ENCODE measurements around the gene ZFAND2B.

ZFAND2B gene

DNA sequence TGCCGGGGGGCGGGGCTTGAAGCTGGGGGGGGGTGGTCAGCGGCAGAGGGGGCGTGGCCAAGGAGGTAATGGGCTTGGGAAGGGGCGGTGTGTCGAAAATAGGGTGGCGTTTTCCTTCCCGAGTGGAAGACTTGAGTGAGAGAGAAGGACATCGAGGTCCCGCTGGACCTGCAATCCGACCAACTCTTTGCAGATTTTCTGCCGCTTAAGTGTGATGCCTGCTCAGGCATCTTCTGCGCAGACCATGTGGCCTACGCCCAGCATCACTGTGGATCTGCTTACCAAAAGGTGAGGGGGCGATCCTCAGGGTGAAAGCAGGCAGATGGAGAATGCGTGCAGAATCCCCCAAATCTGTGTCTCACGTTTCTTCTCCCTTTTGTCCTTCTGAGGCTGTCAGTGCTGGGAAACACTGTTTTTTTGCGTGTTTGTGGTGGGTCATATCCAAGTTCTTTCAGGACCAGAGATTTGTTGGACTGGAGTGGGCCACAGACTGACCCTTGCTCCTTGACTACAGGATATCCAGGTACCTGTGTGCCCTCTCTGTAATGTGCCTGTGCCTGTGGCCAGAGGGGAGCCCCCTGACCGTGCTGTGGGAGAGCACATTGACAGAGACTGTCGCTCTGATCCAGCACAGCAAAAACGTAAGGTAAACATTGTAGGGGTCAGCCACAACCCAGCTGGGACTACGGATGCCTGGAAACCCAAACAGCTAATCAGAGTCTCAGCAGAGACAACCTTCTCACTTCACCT is 727 bp downstream of the ZFAND2B start:
- no peak for DNase-seq

- no peak for DNase-seq
Measured at GRCh38 chr2:219207884-219208740, 1.5 kb downstream of the ZFAND2B start.

- DNase-seq: no peak
Measured at GRCh38 chr2:219209236-219210195, 2.9 kb downstream of the ZFAND2B start.

- DNase-seq: no peak
Measured at GRCh38 chr2:219210196-219210885, 3.8 kb downstream of the ZFAND2B start.

DNA sequence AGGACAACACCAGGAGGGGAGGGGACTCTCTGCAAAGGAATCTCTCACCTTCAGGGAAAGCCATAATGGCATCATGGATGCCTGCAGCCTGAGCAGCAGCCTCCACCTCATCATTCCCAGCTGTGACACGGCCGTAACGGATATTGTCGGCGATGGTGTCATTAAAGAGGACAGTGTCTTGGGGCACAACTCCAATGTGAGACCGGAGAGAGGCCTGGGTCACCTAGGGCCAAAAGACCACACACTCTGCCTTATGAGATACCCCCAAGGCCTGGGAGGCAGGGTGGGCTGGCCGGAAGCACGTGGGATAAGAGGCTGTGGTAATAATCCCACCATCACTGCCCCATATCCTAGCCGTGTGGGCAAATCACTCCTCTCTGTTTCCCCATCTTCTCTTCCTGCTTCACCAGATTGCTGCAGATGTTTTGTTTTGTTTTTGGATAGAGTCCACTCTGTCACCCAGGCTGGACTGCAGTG is 4.3 kb downstream of the ZFAND2B start:
- no peak for DNase-seq

DNA sequence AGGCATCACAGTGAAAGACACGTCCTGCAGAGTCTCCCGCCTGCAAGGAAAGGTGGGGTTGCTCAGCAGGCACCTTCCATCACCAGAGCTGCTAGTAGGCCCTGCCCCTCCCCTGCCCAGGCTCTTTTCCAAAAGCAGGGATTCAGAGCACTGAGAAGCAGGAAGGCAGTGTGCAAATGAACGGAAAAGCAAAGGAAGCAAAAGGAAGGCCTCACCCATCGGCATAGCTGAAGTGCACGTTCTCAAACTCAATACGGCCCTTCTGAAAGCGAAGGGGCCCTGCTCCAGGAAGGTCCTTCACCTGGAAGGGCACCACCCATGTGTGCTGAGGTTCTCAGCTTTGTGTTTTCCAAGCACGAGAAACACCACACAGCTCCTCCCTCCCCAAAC is 6.4 kb downstream of the ZFAND2B start:
- no peak for DNase-seq

- no peak for DNase-seq
Measured at GRCh38 chr2:219213486-219214071, 7.0 kb downstream of the ZFAND2B start.

DNA sequence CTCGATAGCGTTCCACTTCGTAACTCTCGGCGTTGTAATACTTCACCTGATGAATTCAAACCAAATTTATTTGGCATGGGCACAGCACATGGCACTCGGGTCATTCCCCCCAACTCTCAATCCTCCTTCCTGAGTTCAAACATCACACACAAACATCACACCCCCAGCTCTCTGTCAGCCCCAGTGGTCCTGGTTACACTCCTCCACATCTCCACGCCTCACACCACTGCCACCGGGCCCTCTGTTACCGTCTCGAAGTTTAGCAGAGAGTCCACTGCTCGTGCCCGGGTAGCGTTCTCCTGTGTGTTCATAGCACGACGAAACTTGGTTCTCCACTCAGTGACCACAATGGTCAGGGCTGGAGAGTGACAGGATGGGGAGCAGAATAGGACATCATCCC is 7.6 kb downstream of the ZFAND2B start:
- DNase-seq: no peak

DNA sequence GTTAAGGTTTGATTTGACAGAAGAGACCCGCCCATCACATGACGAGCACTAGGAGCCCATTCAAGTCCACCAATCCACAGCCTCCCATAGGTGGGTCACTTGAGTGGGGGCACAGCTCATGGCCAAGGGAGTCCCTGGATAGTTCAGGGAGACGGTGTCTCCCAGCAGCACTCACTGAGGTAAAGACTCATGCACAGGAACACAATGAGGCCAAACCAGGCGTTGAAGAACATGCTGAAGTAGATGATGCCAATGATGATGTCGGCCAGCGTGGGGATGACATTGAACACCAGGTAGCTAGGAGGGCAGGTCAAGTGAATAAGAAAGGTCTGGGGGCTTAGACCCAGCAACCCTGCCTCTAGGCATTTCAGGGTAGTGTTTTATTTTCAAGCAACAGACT is 8.2 kb downstream of the ZFAND2B start:
- no peak for DNase-seq

DNA sequence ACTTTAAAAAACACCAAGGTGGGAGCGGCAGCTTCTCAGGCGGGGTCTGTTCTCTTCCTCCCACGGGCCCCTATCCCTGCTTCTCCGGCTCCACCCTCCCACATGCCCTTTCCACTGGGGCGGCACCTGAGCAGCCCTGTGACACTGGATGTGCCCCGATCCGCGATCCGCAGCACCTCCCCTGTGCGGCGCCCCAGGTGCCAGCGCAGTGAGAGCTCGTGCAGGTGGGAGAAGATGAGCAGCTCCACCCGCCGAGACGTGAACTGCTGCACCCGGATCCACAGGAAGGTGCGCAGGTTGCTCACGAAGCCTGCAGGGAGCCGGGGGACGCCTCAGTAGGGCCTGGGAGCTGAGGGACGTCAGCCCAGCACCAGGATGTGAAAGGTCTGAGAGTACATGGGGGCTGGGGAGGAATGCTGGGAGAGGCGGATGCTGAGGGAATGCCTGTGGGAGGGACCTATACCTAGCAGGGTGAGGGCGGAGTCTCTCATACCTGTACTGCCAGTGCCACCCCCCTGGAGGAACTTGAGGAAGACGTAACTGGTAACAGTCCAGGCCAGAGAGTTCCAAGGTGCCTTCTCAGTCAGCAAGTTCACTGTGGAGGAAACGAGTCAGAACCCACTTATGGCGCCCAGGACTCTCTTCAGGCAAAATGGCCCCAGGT is 9.4 kb downstream of the ZFAND2B start:
- no peak for DNase-seq

DNA sequence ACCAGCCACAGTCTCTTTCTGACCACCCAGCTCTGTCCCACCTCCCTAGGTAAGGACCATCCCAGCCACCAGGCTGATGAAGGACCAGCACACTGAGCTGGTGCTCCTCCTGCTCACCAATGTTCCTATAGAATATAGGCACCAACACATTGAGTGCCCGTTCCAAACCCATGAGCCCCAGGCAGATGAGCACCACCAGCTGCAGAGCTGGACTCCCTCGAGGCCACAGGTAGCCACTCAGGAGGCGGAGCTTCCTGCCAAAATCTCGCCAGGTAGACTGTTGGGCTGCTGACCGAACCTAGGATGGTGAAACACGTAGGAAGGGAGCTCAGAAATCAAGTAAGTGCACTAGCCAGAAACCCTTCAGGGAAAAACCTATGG is 9.9 kb downstream of the ZFAND2B start:
- DNase-seq: no peak

DNA sequence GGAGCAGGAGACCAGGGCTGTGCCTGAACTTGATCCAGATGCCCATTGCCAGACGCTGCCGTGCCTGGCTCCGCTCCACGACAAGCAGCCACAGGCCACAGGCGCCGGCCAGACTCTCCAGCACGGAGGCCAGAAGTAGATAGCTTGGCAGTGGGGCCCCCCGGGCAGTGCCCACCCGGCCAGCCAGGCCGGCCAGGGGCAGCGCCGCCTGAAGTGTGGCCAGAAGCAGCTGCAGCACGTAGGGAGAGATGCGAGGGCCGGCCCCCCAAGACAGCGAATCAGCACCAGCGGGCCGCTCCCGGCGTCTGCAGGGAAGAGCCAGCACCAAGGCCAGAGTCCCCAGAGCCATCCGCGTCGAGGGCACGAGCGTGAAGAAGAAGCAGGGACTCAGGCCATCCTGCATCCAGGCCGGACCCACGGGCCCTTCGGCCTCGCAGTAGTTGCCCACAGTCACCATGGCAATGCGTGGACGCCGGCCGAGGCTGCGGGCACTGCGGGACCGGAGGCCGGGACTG is 11.7 kb downstream of the ZFAND2B start:
- no peak for DNase-seq

GRCh38 chr2:219218732-219219701 is 12.4 kb downstream of the ZFAND2B start, which contains the start of gene ABCB6:
Gene ABCB6, minus strand, starts transcription at chr2:219218958. Its CDS starts 285 bp downstream, at chr2:219218673.
- peak; percentile 93 for DNase-seq

GRCh38 chr2:219219784-219220532 is 13.4 kb downstream of the ZFAND2B start:
- DNase-seq: no peak

DNA sequence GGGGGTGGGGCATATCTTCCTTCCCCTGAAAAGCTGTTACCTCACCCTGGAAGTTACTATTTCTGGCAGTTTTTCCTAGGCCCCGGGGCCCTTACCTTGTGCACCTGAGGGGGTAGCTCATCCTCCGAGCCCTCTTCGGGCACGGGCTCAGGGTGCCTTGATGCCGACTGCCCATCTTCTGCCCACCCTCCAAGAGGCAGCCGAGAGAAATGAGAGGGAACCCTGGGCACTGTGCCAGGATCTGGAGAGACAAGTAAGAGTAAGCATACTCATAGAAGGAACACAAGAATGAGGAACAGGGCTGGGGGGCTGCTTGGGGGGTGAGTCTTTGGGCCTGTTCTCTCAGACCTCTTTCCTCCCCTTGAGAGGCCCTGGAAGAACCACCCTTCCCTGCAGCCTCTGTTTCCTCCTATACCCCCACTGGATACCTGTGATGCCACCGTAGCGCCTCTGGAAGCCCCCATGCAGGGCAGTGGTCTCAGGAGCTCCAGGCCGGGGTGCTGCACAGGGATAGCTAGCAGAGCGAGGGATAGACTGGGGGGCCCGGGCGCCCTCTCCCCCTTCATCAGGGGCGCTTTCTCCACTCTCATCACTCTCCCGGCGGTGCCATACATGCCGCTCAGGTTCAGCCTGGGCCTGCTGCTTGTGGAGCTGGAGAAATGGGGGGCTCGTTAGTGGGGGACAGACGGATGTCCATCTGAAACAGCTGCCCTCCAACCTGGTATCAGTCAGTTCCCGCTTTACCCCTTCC is 14.2 kb downstream of the ZFAND2B start:
- no peak for DNase-seq

DNA sequence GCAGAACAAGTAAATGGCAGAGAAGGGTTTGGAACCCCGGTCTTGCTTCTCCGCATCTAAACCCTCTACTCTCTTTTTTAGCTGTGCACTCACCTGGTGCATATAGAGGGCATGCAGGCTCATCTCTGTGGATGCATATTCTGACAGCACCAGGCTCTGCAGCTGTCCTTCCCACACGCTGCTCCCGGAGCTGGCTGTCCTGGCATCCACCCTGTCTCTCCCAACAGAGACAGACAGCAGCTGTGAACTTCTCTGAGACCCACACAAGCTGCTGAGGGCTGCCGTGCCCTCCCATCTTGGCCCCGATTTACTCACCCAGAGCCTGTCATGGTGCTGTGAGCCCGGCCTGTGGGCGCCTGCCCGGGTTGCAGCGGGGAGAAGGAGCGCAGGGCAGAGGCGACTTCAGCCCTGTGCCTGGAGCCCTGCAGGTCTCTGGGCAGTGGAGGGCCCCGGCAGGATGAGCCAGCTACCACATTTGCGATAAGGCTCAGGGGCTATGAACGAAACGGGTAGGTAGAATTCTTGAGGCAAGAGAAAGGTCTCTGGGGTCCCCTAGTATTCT is 15.5 kb downstream of the ZFAND2B start:
- no peak for DNase-seq

- DNase-seq: no peak
Measured at GRCh38 chr2:219223831-219224610, 17.4 kb downstream of the ZFAND2B start.
